Limb (tissue), 2 donors: ENCODE data around the gene DPM2.

Experiments
- DNase-seq, 2 donors: peaks; one replicate each; pipeline ENCODE4 v3.0.0-alpha.2; 2016; ENCODE audit errors: extremely low spot score in 2 of 2

DPM2 gene, protein sequence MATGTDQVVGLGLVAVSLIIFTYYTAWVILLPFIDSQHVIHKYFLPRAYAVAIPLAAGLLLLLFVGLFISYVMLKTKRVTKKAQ

GRCh38 chr9:127937388-127938297 is at the start of gene DPM2:
Gene DPM2 (minus strand): TSS chr9:127937854. CDS start chr9:127937820, 34 bp downstream.
- peak; percentile 84 to 90 for DNase-seq

DNA sequence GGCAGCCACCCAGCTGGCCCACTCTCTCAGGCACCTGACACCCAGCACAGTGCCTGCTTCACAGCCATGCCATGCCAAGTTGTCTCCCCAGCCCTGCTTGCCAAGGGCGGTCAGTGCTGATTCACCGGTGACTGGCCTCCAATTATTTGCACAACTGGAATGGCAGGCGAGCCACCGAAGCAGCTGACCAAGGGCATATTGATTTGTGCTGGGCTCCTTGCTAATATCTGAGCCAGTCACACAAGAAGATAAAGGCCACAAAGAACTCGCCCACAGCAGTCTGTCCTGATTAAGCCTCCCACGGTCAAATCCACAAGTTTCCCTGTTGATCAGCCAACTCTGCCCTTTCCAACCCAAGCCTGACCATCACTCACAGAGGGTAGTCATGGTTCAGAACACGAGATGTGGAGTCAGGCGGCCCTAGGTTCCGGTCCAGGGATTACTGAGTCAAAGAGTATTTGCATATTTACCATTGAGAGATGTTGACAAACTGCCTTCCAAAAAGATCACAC is 49.5 kb upstream of the DPM2 start:
- DNase-seq: no peak

- no peak for DNase-seq
Observed at GRCh38 chr9:127985011-127985410, 47.4 kb upstream of the DPM2 start.

GRCh38 chr9:127983847-127984289 is 46.2 kb upstream of the DPM2 start:
- no peak for DNase-seq

- DNase-seq: no peak
Observed at GRCh38 chr9:127982912-127983311, 45.3 kb upstream of the DPM2 start.

GRCh38 chr9:127981559-127982121 is 44.0 kb upstream of the DPM2 start:
- DNase-seq: no peak

- peak; percentile 94 to 99 for DNase-seq
Observed at GRCh38 chr9:127980706-127981558, 43.3 kb upstream of the DPM2 start, which contains the start of gene EEIG1. Gene EEIG1 (minus strand): TSS chr9:127980989. CDS start chr9:127980137, 852 bp downstream.

DNA sequence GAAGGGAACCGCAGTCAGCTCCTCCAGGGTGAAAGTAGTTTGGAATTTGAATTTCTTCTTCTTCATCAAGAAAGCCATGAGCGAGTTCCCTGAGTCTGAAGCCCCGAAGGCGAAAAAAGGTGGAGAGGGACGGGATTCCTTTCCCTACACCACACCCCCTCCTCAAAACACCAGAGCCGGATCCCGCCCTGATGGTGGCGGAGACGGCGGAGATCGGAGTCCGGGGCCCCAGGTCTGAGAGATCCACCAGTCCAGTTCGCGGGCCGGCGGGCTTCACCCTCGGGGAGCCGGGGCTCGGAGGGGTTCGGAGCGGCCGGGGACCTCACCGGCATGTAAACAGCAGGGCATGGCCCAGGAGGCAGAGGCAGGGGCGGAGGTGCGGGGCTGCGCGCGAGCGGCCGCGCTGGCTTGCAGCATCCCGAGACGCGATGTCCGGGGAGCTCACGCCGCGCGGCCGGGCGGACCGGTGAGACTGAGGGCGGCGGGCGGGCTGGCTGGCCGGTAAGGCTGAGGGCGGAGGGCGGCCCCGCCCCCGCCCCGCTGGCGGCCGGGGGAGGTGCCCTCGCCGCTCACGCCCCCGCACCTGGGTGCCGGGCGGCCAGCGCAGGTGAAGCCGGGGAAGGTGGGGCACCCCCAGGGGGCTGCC is 42.5 kb upstream of the DPM2 start:
- DNase-seq: peak in 1 of 2 donors; percentile 64

- DNase-seq: peak in 1 of 2 donors; percentile 69
Observed at GRCh38 chr9:127979333-127980059, 41.8 kb upstream of the DPM2 start.

DNA sequence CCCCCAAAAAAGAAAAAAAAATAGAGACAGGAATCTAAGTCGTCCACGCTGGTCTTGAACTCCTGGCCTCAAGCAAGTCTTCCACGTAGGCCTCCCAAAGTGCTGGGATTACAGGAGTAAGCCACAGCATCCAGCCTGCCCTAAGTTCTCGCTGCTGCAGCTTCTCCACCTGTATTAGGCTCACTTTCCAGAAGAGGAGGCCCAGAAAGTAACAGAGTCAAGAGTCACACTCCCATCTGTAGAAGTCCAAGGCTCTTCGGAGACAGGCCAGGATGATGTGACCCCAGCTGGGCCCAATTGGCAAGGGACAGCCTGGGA is 41.3 kb upstream of the DPM2 start:
- no peak for DNase-seq

- DNase-seq: peak in 1 of 2 donors; percentile 40
Observed at GRCh38 chr9:127977884-127978647, 40.4 kb upstream of the DPM2 start.

GRCh38 chr9:127977009-127977883 is 39.6 kb upstream of the DPM2 start:
- no peak for DNase-seq

DNA sequence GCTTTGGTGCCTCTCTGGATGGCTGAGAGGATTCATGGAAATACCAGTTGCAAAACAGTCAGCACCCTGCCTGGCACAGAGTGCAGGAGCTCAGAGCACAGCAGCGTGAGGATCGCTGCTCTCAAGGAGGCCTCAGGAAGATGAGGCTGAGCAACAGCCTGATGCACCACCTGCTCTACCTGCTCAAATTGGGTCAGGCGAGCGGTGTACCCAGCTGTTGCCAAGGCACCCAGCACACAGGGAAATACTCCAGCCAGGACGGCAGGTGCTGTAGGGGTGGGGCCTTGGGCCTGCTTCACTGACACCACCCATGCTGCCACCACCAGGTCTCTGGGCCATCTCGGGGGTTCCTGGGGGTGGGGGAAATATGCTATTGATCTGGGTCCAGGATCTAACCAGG is 38.8 kb upstream of the DPM2 start:
- DNase-seq: peak in 1 of 2 donors; percentile 29

DNA sequence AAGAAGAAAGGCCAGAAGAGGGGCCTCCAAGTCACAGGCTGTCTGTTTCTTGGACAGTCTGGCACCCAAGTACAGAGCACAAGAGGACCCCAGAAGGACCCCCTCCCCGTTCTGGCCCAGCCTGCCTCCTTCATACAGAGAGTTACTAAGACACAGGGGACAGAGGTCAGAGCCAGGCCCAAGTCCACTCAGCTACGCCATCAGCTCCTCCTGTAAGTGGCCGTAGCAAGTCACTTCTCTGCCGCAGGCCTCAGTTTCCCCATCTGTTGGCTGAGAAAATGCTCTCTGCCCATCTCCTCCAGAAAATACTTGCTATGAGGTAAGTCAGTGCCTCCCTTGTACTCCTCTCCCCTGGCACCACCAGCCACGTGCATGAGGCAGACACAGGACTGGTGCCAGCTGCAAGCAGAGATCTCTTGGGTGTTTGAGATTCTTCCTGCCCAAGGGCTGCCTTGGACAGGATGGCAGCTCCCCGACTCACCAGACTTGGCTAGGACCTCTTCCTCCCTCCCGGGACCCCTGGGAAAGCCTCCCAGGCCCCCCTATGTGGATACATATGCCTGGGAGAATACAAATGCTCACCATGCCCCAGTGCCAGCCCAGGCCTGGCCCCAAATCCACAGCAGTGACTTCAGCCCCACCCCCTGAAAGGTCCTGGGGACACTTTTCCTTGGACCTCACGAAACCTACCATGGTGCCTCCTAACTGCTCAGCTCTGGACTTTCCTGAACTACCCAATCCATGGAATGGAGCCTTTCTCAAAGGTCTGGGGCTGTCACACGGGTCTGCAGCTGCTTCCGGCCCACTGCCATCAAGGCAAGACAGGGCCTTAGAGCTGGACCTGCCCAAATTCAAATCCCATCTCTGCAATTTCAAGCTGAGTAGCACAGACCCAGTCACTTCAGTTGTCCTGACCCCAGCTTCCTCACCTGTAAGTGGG is 38.0 kb upstream of the DPM2 start:
- no peak for DNase-seq

- peak in 1 of 2 donors; percentile 41 for DNase-seq
Observed at GRCh38 chr9:127974769-127975261, 37.2 kb upstream of the DPM2 start.

- DNase-seq: peak in 1 of 2 donors; percentile 40
Observed at GRCh38 chr9:127974001-127974768, 36.5 kb upstream of the DPM2 start.
